Vagina (tissue), 2 donors: ENCODE data around the gene TNS1.

ENCODE experiments used
- CTCF ChIP-seq, 3 experiments: fragments of 450-650 bp in 2 of 3; fragments of 200-600 bp in 1 of 3; sonication (generic) in 1 of 3; IDR thresholded peaks; one replicate each; pipeline ENCODE4 v1.5.1; 2017 to 2019; ENCODE audit warnings: antibody characterized with exemption in 3 of 3, mild to moderate bottlenecking in 2 of 3, moderate library complexity in 2 of 3
- POLR2AphosphoS5 ChIP-seq, 2 donors: sonication (generic); formaldehyde crosslinking; IDR thresholded peaks; one replicate each; pipeline ENCODE4 v1.9.0; 2017; ENCODE audit warnings: antibody characterized with exemption in 2 of 2, mild to moderate bottlenecking in 2 of 2, low read depth in 1 of 2; ENCODE audit not compliant: insufficient read depth in 1 of 2

GRCh38 chr2:217804338-217804737, 198.5 kb downstream of the TNS1 start:
- TF ChIP-seq POLR2AphosphoS5 (IDR thresholded peaks at IDR 0.05; ENCODE audit: insufficient read depth in 1 of 2, low read depth in 1 of 2) (no peak), CTCF (IDR thresholded peaks at IDR 0.05) (no peak)
